Stimulated activated naive CD8-positive, alpha-beta T cell treated with anti-CD3 and anti-CD28 coated beads, Interleukin-15, Interleukin-2, amounts not matched to agents 100 ng/mL and 50 ng/mL, for 24 hours (primary cell): Measurements from ENCODE around the gene DUSP3.
"Not testable (repeated sequence)": the region's sequence is repeated elsewhere in the genome, so short reads cannot be mapped to it uniquely, and the experiment has no call there.

ENCODE experiments used
- H3K27ac Mint-ChIP-seq: one replicate; pipeline ENCODE4 v1.8.0; 2021; ENCODE audit warnings: mild to moderate bottlenecking, mixed read lengths
- H3K27me3 Mint-ChIP-seq: one replicate; pipeline ENCODE4 v1.8.0; 2021; ENCODE audit warnings: mixed read lengths
- H3K36me3 Mint-ChIP-seq: one replicate; pipeline ENCODE4 v1.8.0; 2021; ENCODE audit warnings: low read depth, mixed read lengths
- H3K4me1 Mint-ChIP-seq: one replicate; pipeline ENCODE4 v1.8.0; 2021; ENCODE audit warnings: low read depth, mixed read lengths
- H3K4me3 Mint-ChIP-seq: one replicate; pipeline ENCODE4 v1.8.0; 2021; ENCODE audit warnings: mild to moderate bottlenecking, mixed read lengths
- H3K9me3 Mint-ChIP-seq: one replicate; pipeline ENCODE4 v1.8.0; 2021; ENCODE audit warnings: mixed read lengths

DUSP3 gene

GRCh38 chr17:43812396-43813265, 33.9 kb upstream of the DUSP3 start:
- H3K27me3 Mint-ChIP-seq: no peaks in the 10 kb centered on the region
- no peaks in the 10 kb centered on the region for H3K9me3 Mint-ChIP-seq
- no peaks in the 10 kb centered on the region for H3K36me3 Mint-ChIP-seq
- H3K4me3 Mint-ChIP-seq: no peak overlapping the region
- no peaks in the 10 kb centered on the region for H3K4me1 Mint-ChIP-seq
- H3K27ac Mint-ChIP-seq: no peak overlapping the region

GRCh38 chr17:43810823-43811222, 32.0 kb upstream of the DUSP3 start:
- Mint-ChIP-seq H3K9me3 (no peaks in the 10 kb centered on the region), H3K4me3 (no peak overlapping the region), H3K4me1 (no peaks in the 10 kb centered on the region), H3K36me3 (no peaks in the 10 kb centered on the region), H3K27ac (no peak overlapping the region), H3K27me3 (peaks cover under 1% of the 10 kb centered on the region)

GRCh38 chr17:43810226-43810715, 31.5 kb upstream of the DUSP3 start:
- no peaks in the 10 kb centered on the region for H3K9me3 Mint-ChIP-seq
- H3K27ac Mint-ChIP-seq: no peak overlapping the region

GRCh38 chr17:43809121-43809520, 30.3 kb upstream of the DUSP3 start:
- Mint-ChIP-seq H3K27me3 (peaks cover 12% of the 10 kb centered on the region), H3K27ac (no peak overlapping the region), H3K4me3 (no peak overlapping the region), H3K9me3 (no peaks in the 10 kb centered on the region), H3K4me1 (no peaks in the 10 kb centered on the region), H3K36me3 (no peaks in the 10 kb centered on the region)

More at GRCh38 chr17:43810226-43810715, 31.5 kb upstream of the DUSP3 start:
- H3K36me3 Mint-ChIP-seq: no peaks in the 10 kb centered on the region
- H3K4me1 Mint-ChIP-seq: no peaks in the 10 kb centered on the region
- peaks cover 4% of the 10 kb centered on the region for H3K27me3 Mint-ChIP-seq
- no peak overlapping the region for H3K4me3 Mint-ChIP-seq

GRCh38 chr17:43808076-43808475, 29.3 kb upstream of the DUSP3 start:
- Mint-ChIP-seq H3K36me3 (no peaks in the 10 kb centered on the region), H3K27me3 (peaks cover 18% of the 10 kb centered on the region), H3K4me1 (no peaks in the 10 kb centered on the region), H3K4me3 (no peak overlapping the region), H3K27ac (no peak overlapping the region), H3K9me3 (no peaks in the 10 kb centered on the region)

- Mint-ChIP-seq H3K4me3 (no peak overlapping the region), H3K9me3 (no peaks in the 10 kb centered on the region), H3K27me3 (peaks cover 35% of the 10 kb centered on the region), H3K4me1 (no peaks in the 10 kb centered on the region), H3K27ac (no peak overlapping the region), H3K36me3 (no peaks in the 10 kb centered on the region)
These were observed 26.3 kb upstream of the DUSP3 start for GRCh38 chr17:43805117-43805516.

- Mint-ChIP-seq H3K27ac (no peak overlapping the region), H3K4me3 (no peak overlapping the region), H3K36me3 (no peaks in the 10 kb centered on the region), H3K27me3 (peaks cover 39% of the 10 kb centered on the region), H3K4me1 (no peaks in the 10 kb centered on the region), H3K9me3 (no peaks in the 10 kb centered on the region)
These were observed 25.0 kb upstream of the DUSP3 start for GRCh38 chr17:43803758-43804157.

GRCh38 chr17:43801844-43802243, 23.1 kb upstream of the DUSP3 start:
- Mint-ChIP-seq H3K4me3 (no peak overlapping the region), H3K4me1 (no peaks in the 10 kb centered on the region), H3K27ac (no peak overlapping the region), H3K36me3 (no peaks in the 10 kb centered on the region), H3K27me3 (peaks cover 44% of the 10 kb centered on the region), H3K9me3 (no peaks in the 10 kb centered on the region)

- Mint-ChIP-seq H3K27ac (no peak overlapping the region), H3K4me1 (no peaks in the 10 kb centered on the region), H3K27me3 (peaks cover 53% of the 10 kb centered on the region), H3K36me3 (no peaks in the 10 kb centered on the region), H3K9me3 (no peaks in the 10 kb centered on the region), H3K4me3 (no peak overlapping the region)
These were observed 22.0 kb upstream of the DUSP3 start for GRCh38 chr17:43800736-43801135.

GRCh38 chr17:43799047-43799446, 20.3 kb upstream of the DUSP3 start:
- Mint-ChIP-seq H3K27me3 (peaks cover 49% of the 10 kb centered on the region), H3K4me1 (no peaks in the 10 kb centered on the region), H3K36me3 (no peaks in the 10 kb centered on the region), H3K4me3 (no peak overlapping the region), H3K27ac (no peak overlapping the region), H3K9me3 (no peaks in the 10 kb centered on the region)

- not testable (repeated sequence) for H3K4me3 Mint-ChIP-seq
These were observed 19.2 kb upstream of the DUSP3 start for GRCh38 chr17:43798024-43798423.

GRCh38 chr17:43792668-43793067, 13.9 kb upstream of the DUSP3 start:
- peaks cover 33% of the 10 kb centered on the region for H3K27me3 Mint-ChIP-seq
- H3K27ac Mint-ChIP-seq, H3K9me3 Mint-ChIP-seq, H3K4me1 Mint-ChIP-seq, H3K36me3 Mint-ChIP-seq, H3K4me3 Mint-ChIP-seq: not testable (repeated sequence)

More at GRCh38 chr17:43798024-43798423, 19.2 kb upstream of the DUSP3 start:
- H3K36me3 Mint-ChIP-seq, H3K27ac Mint-ChIP-seq, H3K4me1 Mint-ChIP-seq, H3K9me3 Mint-ChIP-seq: not testable (repeated sequence)
- peaks cover 43% of the 10 kb centered on the region for H3K27me3 Mint-ChIP-seq

- H3K27ac Mint-ChIP-seq: no peak overlapping the region
- no peak overlapping the region for H3K4me3 Mint-ChIP-seq
- H3K4me1 Mint-ChIP-seq: no peaks in the 10 kb centered on the region
- peaks cover 27% of the 10 kb centered on the region for H3K27me3 Mint-ChIP-seq
- H3K36me3 Mint-ChIP-seq: no peaks in the 10 kb centered on the region
- no peaks in the 10 kb centered on the region for H3K9me3 Mint-ChIP-seq
These were observed 12.8 kb upstream of the DUSP3 start for GRCh38 chr17:43791589-43791988.

GRCh38 chr17:43790311-43790940, 11.6 kb upstream of the DUSP3 start:
- Mint-ChIP-seq H3K4me3 (no peak overlapping the region), H3K27me3 (peaks cover 18% of the 10 kb centered on the region), H3K4me1 (no peaks in the 10 kb centered on the region), H3K27ac (no peak overlapping the region), H3K9me3 (no peaks in the 10 kb centered on the region), H3K36me3 (no peaks in the 10 kb centered on the region)

- Mint-ChIP-seq H3K27ac (no peak overlapping the region), H3K27me3 (peaks cover 16% of the 10 kb centered on the region), H3K9me3 (no peaks in the 10 kb centered on the region), H3K36me3 (no peaks in the 10 kb centered on the region), H3K4me1 (no peaks in the 10 kb centered on the region), H3K4me3 (no peak overlapping the region)
These were observed 10.7 kb upstream of the DUSP3 start for GRCh38 chr17:43789482-43789881.
